ENCODE results near the gene RHBG. TPM values are rescaled to one million over a fixed set of nuclear protein-coding genes. Genes with fewer than 3 reads are reported as not detected.

RHBG gene
- total and polyA plus RNA-seq, 2 of the 4 experiments (the other 2 are of a cell fraction) = not detected

- TF ChIP-seq RCOR1 (IDR thresholded peaks at IDR 0.05; ENCODE audit: insufficient replicate concordance, low read length) = no peak
These were observed 16.6 kb downstream of the RHBG start (continued) for GRCh38 chr1:156385534-156386031.

DNA sequence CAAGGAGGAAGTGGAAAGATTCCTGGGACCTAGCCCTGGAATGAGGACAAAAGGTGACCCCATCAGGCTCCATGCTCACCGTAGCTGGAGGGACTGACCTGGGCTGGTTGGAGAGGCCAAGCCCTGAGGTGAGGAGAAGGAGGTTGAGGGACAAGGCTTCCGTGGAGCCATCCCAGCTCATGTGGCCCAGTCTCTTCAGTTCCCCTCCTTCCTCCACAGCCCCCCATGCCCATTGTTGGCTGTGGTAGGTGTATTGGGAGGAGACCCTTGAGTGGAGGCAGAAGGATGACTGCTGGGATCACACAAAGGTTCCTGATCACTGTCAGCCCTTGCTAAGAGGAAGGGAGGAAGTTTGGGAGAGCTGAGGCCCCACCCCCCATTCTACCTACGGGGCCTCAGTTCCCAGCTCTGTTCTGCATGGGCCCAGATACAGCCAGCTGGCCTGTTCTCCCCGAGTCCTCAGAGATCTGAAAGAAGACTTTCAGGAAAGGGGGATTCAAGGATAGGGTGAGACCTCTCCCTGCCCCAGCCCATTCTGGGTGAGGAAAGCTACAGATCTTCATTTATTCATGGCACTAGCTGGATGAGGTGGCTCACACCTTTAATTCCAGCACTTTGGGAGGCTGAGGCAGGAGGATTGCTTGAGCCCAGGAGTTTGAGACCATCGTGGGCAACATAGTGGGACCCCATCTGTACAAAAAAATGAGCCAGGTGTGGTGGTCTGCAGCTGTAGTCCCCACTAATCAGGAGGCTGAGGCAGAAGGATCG is 17.3 kb downstream of the RHBG start:
- no peaks in the 10 kb centered on the region for H3K9me3 ChIP-seq (ENCODE audit: control insufficient read depth, insufficient read depth, low read length)
- no peak overlapping the region for H3K27ac ChIP-seq (ENCODE audit: insufficient read depth, low read length)
- WGBS, 2 experiments (ENCODE audit: extremely low coverage in 2 of 2, insufficient read length in 1 of 2) = no CpG with 5 or more reads among the region's 6 CpGs
- H3K4me3 ChIP-seq (ENCODE audit: insufficient read depth, low read depth, low read length) = no peak overlapping the region
- no peak overlapping the region for H3K4ac ChIP-seq (ENCODE audit: low read depth, low read length)
- H3K27me3 ChIP-seq (ENCODE audit: control insufficient read depth, insufficient read depth, low read length) = peaks cover 56% of the 10 kb centered on the region
- H3K9ac ChIP-seq (ENCODE audit: low read depth, low read length) = no peak overlapping the region
- no peak overlapping the region for H2BK5ac ChIP-seq (ENCODE audit: low read depth, low read length, poor library complexity, severe bottlenecking)
- dilution Hi-C loops (cut with HindIII; ENCODE audit: low sequenced_read_pairs, unreplicated experiment) (no loop called here), in situ Hi-C loops (cut with MboI; ENCODE audit: low sequenced_read_pairs) (loop anchor here (5.0 to 10.0 kb wide), 2 partner anchors 58 to 221 kb away; no protein-coding TSS in a partner anchor), intact Hi-C loops (cut with micrococcal nuclease) (no loop called here)
- no peak overlapping the region for H2BK15ac ChIP-seq (ENCODE audit: low read depth, low read length)
- H4K91ac ChIP-seq (ENCODE audit: insufficient read depth, low read depth, low read length) = no peak overlapping the region
- H4K20me1 ChIP-seq (ENCODE audit: insufficient read depth, low read length) = no peaks in the 10 kb centered on the region
- BruUV-seq (replicated peaks) = no TSS peak
- CTCF ChIA-PET = interaction anchor here (0.5 to 4.3 kb wide), 37 partner anchors 8 to 275 kb away, joined by 3 to 69 read pairs (median 4); partner anchors contain the start of gene NAXE
- ATAC-seq (ENCODE audit: low read depth) = no peak
- POLR2A ChIA-PET (ENCODE audit: unreplicated experiment) = no interaction called here
- no peak overlapping the region for H3K56ac ChIP-seq (ENCODE audit: extremely low read depth, insufficient read depth, low read length)
- H3K23ac ChIP-seq (ENCODE audit: low read depth, low read length) = no peak overlapping the region
- H2AK9ac ChIP-seq (replicated peaks; ENCODE audit: low read depth, low read length, poor library complexity) = no peak overlapping the region
- no peaks in the 10 kb centered on the region for H3K36me3 ChIP-seq (ENCODE audit: control insufficient read depth, insufficient read depth, low read length)
- H4K5ac ChIP-seq (ENCODE audit: low read depth, low read length) = no peak overlapping the region
- no peak overlapping the region for H3K18ac ChIP-seq (ENCODE audit: low read depth, low read length)
- H2AK5ac ChIP-seq (ENCODE audit: low read depth, low read length) = no peak overlapping the region
- H4K8ac ChIP-seq (ENCODE audit: low read depth in 2 of 2, low read length in 2 of 2) = no peak overlapping the region
- TF ChIP-seq MAFK (IDR thresholded peaks at IDR 0.05; ENCODE audit: low read depth, low read length) (no peak), BHLHE40 (IDR thresholded peaks at IDR 0.05; ENCODE audit: low read depth, low read length) (no peak), POLR2A (IDR thresholded peaks at IDR 0.05; ENCODE audit: low read depth, low read length) (no peak), NFE2L2 (IDR thresholded peaks at IDR 0.05; ENCODE audit: low read depth, low read length) (no peak), FOS (IDR thresholded peaks at IDR 0.05; ENCODE audit: low read depth, low read length) (no peak), RCOR1 (IDR thresholded peaks at IDR 0.05; ENCODE audit: insufficient replicate concordance, low read length) (no peak), SMC3 (IDR thresholded peaks at IDR 0.05; ENCODE audit: low read depth, low read length) (no peak)
- TF ChIP-seq, protein P1, sequence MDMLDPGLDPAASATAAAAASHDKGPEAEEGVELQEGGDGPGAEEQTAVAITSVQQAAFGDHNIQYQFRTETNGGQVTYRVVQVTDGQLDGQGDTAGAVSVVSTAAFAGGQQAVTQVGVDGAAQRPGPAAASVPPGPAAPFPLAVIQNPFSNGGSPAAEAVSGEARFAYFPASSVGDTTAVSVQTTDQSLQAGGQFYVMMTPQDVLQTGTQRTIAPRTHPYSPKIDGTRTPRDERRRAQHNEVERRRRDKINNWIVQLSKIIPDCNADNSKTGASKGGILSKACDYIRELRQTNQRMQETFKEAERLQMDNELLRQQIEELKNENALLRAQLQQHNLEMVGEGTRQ (IDR thresholded peaks at IDR 0.05; ENCODE audit: low read depth, low read length) = no peak
- peaks cover 3% of the 10 kb centered on the region; the same call in 1 of the 2 replicates for H3K9me1 ChIP-seq (ENCODE audit: insufficient read depth, low read length)
- no peak overlapping the region for H3K14ac ChIP-seq (replicated peaks; ENCODE audit: low read depth, low read length)
- no peak overlapping the region for H2BK20ac ChIP-seq (ENCODE audit: low read depth, low read length)
- no peak overlapping the region for H3K4me2 ChIP-seq (ENCODE audit: low read depth, low read length)
- no peaks in the 10 kb centered on the region for H3K4me1 ChIP-seq (ENCODE audit: control insufficient read depth, insufficient read depth, low read length)
- no peaks in the 10 kb centered on the region for H3K79me1 ChIP-seq (ENCODE audit: low read depth in 1 of 2, low read length in 2 of 2)
- no peak overlapping the region for H2BK120ac ChIP-seq (ENCODE audit: low read depth, low read length)
- DNase-seq = no peak
- H2AFZ ChIP-seq (replicated peaks; ENCODE audit: low read length, poor library complexity) = peak overlapping the region; percentile 43

Measured in IMR-90 (cell line).